ENCODE results near the gene NISCH. TPM values are rescaled to one million over a fixed set of nuclear protein-coding genes. Genes with fewer than 3 reads are reported as not detected.

NISCH gene
- total RNA-seq, 1 experiment from 2014 or later: 104 TPM

GRCh38 chr3:52452126-52452525 lies 3.3 kb upstream of the NISCH start:
- Histone ChIP-seq H2BK12ac (ENCODE audit: insufficient read length, low read depth, low read length) (no peak overlapping the region), H3K9ac (ENCODE audit: extremely low read depth, insufficient read length, low read length) (no peak overlapping the region), H4K5ac (ENCODE audit: insufficient read length, low read depth, low read length) (no peak overlapping the region), H3K23me2 (ENCODE audit: insufficient read length, low read depth, low read length, poor library complexity, severe bottlenecking) (peaks cover 4% of the 10 kb centered on the region), H3K27ac (ENCODE audit: insufficient read length, low read depth, low read length) (no peak overlapping the region), H4K8ac (replicated peaks; ENCODE audit: insufficient read length, low read depth, low read length) (no peak overlapping the region), H2BK15ac (ENCODE audit: low read depth, low read length) (no peak overlapping the region), H3K56ac (ENCODE audit: insufficient read length, low read depth, low read length) (no peak overlapping the region), H2AK5ac (ENCODE audit: insufficient read length, low read length) (no peak overlapping the region), H3K9me3 (ENCODE audit: control insufficient read depth, low read depth, low read length) (no peaks in the 10 kb centered on the region), H3K23ac (ENCODE audit: insufficient read length, low read depth, low read length) (no peak overlapping the region), H2BK120ac (ENCODE audit: low read depth, low read length, poor library complexity, severe bottlenecking) (no peak overlapping the region), H2BK5ac (ENCODE audit: insufficient read length, low read length) (no peak overlapping the region), H3K79me1 (ENCODE audit: insufficient read depth, low read depth, low read length, poor library complexity, severe bottlenecking) (no peaks in the 10 kb centered on the region), H3K14ac (ENCODE audit: insufficient read depth, low read length) (no peak overlapping the region), H3K18ac (ENCODE audit: insufficient read length, low read depth, low read length) (no peak overlapping the region), H3K4me1 (ENCODE audit: insufficient read depth, low read length) (no peaks in the 10 kb centered on the region; the same call in 1 of the 2 replicates), H3K4me2 (ENCODE audit: insufficient read depth, insufficient read length, low read length) (no peak overlapping the region), H4K20me1 (ENCODE audit: control insufficient read depth, insufficient read depth, insufficient read length) (no peaks in the 10 kb centered on the region), H4K91ac (ENCODE audit: insufficient read length, low read depth, low read length) (no peak overlapping the region), H2AFZ (ENCODE audit: low read length) (no peak overlapping the region), H3T11ph (ENCODE audit: low read length) (no peak overlapping the region), H3K27me3 (ENCODE audit: insufficient read depth, low read length) (no peaks in the 10 kb centered on the region), H3K4ac (ENCODE audit: low read depth, low read length) (no peak overlapping the region), H2BK20ac (ENCODE audit: low read depth, low read length, poor library complexity, severe bottlenecking) (no peak overlapping the region), H3K79me2 (ENCODE audit: insufficient read depth, low read length) (peaks cover 3% of the 10 kb centered on the region; the same call in 1 of the 2 replicates)
- no peak for TF ChIP-seq CTCF (conservative IDR thresholded peaks at IDR 0.05)
- Mint-ChIP-seq H3K27me3 (ENCODE audit: low read depth) (no peaks in the 10 kb centered on the region; the same call in 1 of the 2 replicates), H3K9me3 (no peaks in the 10 kb centered on the region), H3K27ac (no peak overlapping the region), H3K4me1 (peaks cover 37 to 49% of the 10 kb centered on the region in 2 experiments), H3K36me3 (ENCODE audit: insufficient read depth in 1 of 3, low read depth in 3 of 3) (peaks cover 1 to 2% (median 1%) of the 10 kb centered on the region in 3 experiments; a peak in 6 of 7 replicates), H3K4me3 (no peak overlapping the region)
- WGBS (ENCODE audit: extremely low coverage, insufficient read length, low lambda C conversion rate): no CpG with 5 or more reads among the region's 6 CpGs
- DNase-seq: peak; percentile 17

All from H9 (cell line).